ENCODE results near the gene PKN3. TPM values are rescaled to one million over a fixed set of nuclear protein-coding genes. Genes with fewer than 3 reads are reported as not detected.

Gene PKN3
- total and polyA plus RNA-seq, 2 donors from 2014 or later: 3.9 to 14.7 TPM

GRCh38 chr9:128719919-128720605 lies 17.8 kb downstream of the PKN3 start:
- DNase-seq: peak in 1 of 5 donors; percentile 57
- intact Hi-C loops (cut with DNase I): no loop called here
- H3K4me1 ChIP-seq (ENCODE audit: control insufficient read depth in 2 of 3, insufficient read depth in 2 of 3, low read depth in 1 of 3, low read length in 3 of 3): peaks cover 0 to 13% (median 5%) of the 10 kb centered on the region in 3 donors
- H3K27me3 ChIP-seq (ENCODE audit: control insufficient read depth, insufficient read depth, low read length): no peaks in the 10 kb centered on the region
- no peak for FAIRE-seq
- H3K9ac ChIP-seq (ENCODE audit: low read length in 3 of 3): no peak overlapping the region
- no peaks in the 10 kb centered on the region for H3K9me3 ChIP-seq (ENCODE audit: control insufficient read depth in 2 of 3, insufficient read depth in 1 of 3, low read length in 3 of 3)
- no peak overlapping the region for H3K4me3 ChIP-seq (ENCODE audit: low read length in 3 of 3)
- H3K36me3 ChIP-seq (ENCODE audit: control insufficient read depth in 2 of 3, insufficient read depth in 3 of 3, low read length in 3 of 3): no peaks in the 10 kb centered on the region
- H3K27ac ChIP-seq (ENCODE audit: low read depth in 2 of 2, low read length in 2 of 2): no peak overlapping the region
- TF ChIP-seq CTCF (IDR thresholded peaks at IDR 0.05; ENCODE audit: borderline replicate concordance, extremely low read depth, insufficient read depth): no peak

- Histone ChIP-seq H3K27ac (ENCODE audit: low read depth in 2 of 2, low read length in 2 of 2) (no peak overlapping the region), H3K36me3 (ENCODE audit: control insufficient read depth in 2 of 3, insufficient read depth in 3 of 3, low read length in 3 of 3) (no peaks in the 10 kb centered on the region), H3K4me3 (ENCODE audit: low read length in 3 of 3) (no peak overlapping the region), H3K9ac (ENCODE audit: low read length in 3 of 3) (no peak overlapping the region), H3K4me1 (ENCODE audit: control insufficient read depth in 2 of 3, insufficient read depth in 2 of 3, low read depth in 1 of 3, low read length in 3 of 3) (peaks cover 0 to 13% (median 5%) of the 10 kb centered on the region in 3 donors), H3K27me3 (ENCODE audit: control insufficient read depth, insufficient read depth, low read length) (no peaks in the 10 kb centered on the region), H3K9me3 (ENCODE audit: control insufficient read depth in 2 of 3, insufficient read depth in 1 of 3, low read length in 3 of 3) (no peaks in the 10 kb centered on the region)
- no peak for TF ChIP-seq CTCF (IDR thresholded peaks at IDR 0.05; ENCODE audit: borderline replicate concordance, extremely low read depth, insufficient read depth)
- DNase-seq (no peak), FAIRE-seq (no peak)
- intact Hi-C loops (cut with DNase I): no loop called here
Observed at GRCh38 chr9:128720841-128721486, 18.7 kb downstream of the PKN3 start.

- no peak overlapping the region for H3K4me3 ChIP-seq (ENCODE audit: low read length in 3 of 3)
- TF ChIP-seq CTCF (IDR thresholded peaks at IDR 0.05; ENCODE audit: borderline replicate concordance, extremely low read depth, insufficient read depth): no peak
- intact Hi-C loops (cut with DNase I): no loop called here
- H3K9me3 ChIP-seq (ENCODE audit: control insufficient read depth in 2 of 3, insufficient read depth in 1 of 3, low read length in 3 of 3): no peaks in the 10 kb centered on the region
- FAIRE-seq (no peak), DNase-seq (no peak)
- H3K4me1 ChIP-seq (ENCODE audit: control insufficient read depth in 2 of 3, insufficient read depth in 2 of 3, low read depth in 1 of 3, low read length in 3 of 3): peaks cover 0 to 13% (median 5%) of the 10 kb centered on the region in 3 donors
- no peak overlapping the region for H3K9ac ChIP-seq (ENCODE audit: low read length in 3 of 3)
- no peaks in the 10 kb centered on the region for H3K27me3 ChIP-seq (ENCODE audit: control insufficient read depth, insufficient read depth, low read length)
- H3K36me3 ChIP-seq (ENCODE audit: control insufficient read depth in 2 of 3, insufficient read depth in 3 of 3, low read length in 3 of 3): no peaks in the 10 kb centered on the region
- H3K27ac ChIP-seq (ENCODE audit: low read depth in 2 of 2, low read length in 2 of 2): no peak overlapping the region
Observed at GRCh38 chr9:128721487-128722010, 19.2 kb downstream of the PKN3 start.
